Heart left ventricle (tissue), 13 donors: Measurements from ENCODE around the gene CHD1L.

Experiments used
- CTCF ChIP-seq, 12 donors: fragments of 200-600 bp; sonication (generic) in 4 of 12; IDR thresholded peaks; one replicate each; pipeline versions ENCODE4 v1.5.0 to v1.8.0; 2018 to 2022; ENCODE audit warnings: antibody characterized with exemption in 12 of 12, mild to moderate bottlenecking in 5 of 12
- POLR2A ChIP-seq, 2 donors: fragments of 450-650 bp; IDR thresholded peaks; one replicate each; pipeline ENCODE4 v1.6.1; 2017; ENCODE audit warnings: antibody characterized with exemption in 2 of 2, mild to moderate bottlenecking in 2 of 2, moderate library complexity in 2 of 2
- donor health status: ischemic (EF 13 %, LVEDD 7.1; RV severe dilation, severe dysfunction).
- donor health status: DM: no; HTN: yes; CAD: no.
- donor health status: DM: no; HTN: no; CAD: no.
- donor health status: ischemic (EF 25% LVEDD 6.9; RV normal size, moderate dysfunction).
- donor health status: ischemic (EF 25% LVEDD 5.7; RV mildly dilated, moderate dysfunction).
- donor health status: ischemic (EF 35%, LVEDD 5.7; RV mildly dilated, moderate dysfunction).
- donor health status: nonischemic (EF 11% LVEDD 7.7; RV severe dilation, severe dysfunction).
- donor health status: DM: yes; HTN: yes; CAD: no.
- donor health status: PGD.
- donor health status: ischemic (EF 29% LVEDD 5.4; RV normal size, mild dysfunction).
- donor health status: nonischemic (EF 23%, LVEDD 6.1; RV moderate dilation, normal function).

- TF ChIP-seq CTCF (IDR thresholded peaks at IDR 0.05) (no peak), POLR2A (IDR thresholded peaks at IDR 0.05) (no peak)
These were observed 39.9 kb upstream of the CHD1L start for GRCh38 chr1:147202576-147202975.
